Heart right ventricle (tissue), 16 donors: ENCODE data around the gene FBXL13. TPM values are rescaled to one million over a fixed set of nuclear protein-coding genes. Genes with fewer than 3 reads are reported as not detected.

Source experiments
- ATAC-seq, 8 donors: fragments of 200-7000 bp; cut with Tn5 transposase; one replicate each; pipeline ENCODE4 v1.9.1; 2020; ENCODE audit warnings: mild to moderate bottlenecking in 8 of 8, moderate library complexity in 8 of 8, moderate number of reproducible peaks in 1 of 8
- DNase-seq, 2 donors: peaks; one replicate each; pipeline ENCODE4 v3.0.0-alpha.2; 2020
- H3K27ac ChIP-seq, 10 donors: fragments of 200-600 bp; sonication (generic) in 2 of 10; one replicate each; pipeline versions ENCODE4 v1.5.0 to v1.8.0; 2020 to 2022; ENCODE audit warnings: mild to moderate bottlenecking in 3 of 10
- H3K27me3 ChIP-seq, 7 donors: fragments of 200-600 bp; one replicate each; pipeline ENCODE4 v1.8.0; 2021 to 2022; ENCODE audit warnings: mild to moderate bottlenecking in 2 of 7
- H3K36me3 ChIP-seq, 9 donors: fragments of 200-600 bp; sonication (generic) in 1 of 9; one replicate each; pipeline versions ENCODE4 v1.5.0 to v1.8.0; 2020 to 2022; ENCODE audit warnings: mild to moderate bottlenecking in 2 of 9
- H3K4me1 ChIP-seq, 9 donors: fragments of 200-600 bp; sonication (generic) in 1 of 9; one replicate each; pipeline versions ENCODE4 v1.5.0 to v1.8.0; 2020 to 2022; ENCODE audit warnings: mild to moderate bottlenecking in 4 of 9
- H3K4me3 ChIP-seq, 10 donors: fragments of 200-600 bp; sonication (generic) in 2 of 10; one replicate each; pipeline versions ENCODE4 v1.5.0 to v1.8.0; 2020 to 2022; ENCODE audit warnings: mild to moderate bottlenecking in 7 of 10, moderate library complexity in 2 of 10
- H3K9me3 ChIP-seq, 11 donors: fragments of 200-600 bp in 10 of 11; sonication (generic) in 2 of 11; one replicate each; pipeline versions ENCODE4 v1.5.0 to v1.8.0; 2013 to 2022; ENCODE audit warnings: mild to moderate bottlenecking in 2 of 11, control low read depth in 1 of 11, moderate library complexity in 1 of 11
- WGBS, 2 donors: extraction: QIAGEN DNeasy Blood & Tissue Kit; methylation state at CpG; one replicate each; pipeline ENCODE4 v1.1.7; 2013; ENCODE audit warnings: inconsistent platforms in 1 of 2; 5-methylcytosine and 5-hydroxymethylcytosine counted together
- intact Hi-C, 10 donors: fragments of 100-400 bp; cut with DNase I; formaldehyde crosslinking; loops; one replicate each; pipeline versions ENCODE4 v1.11.1 to v1.14.2; 2022
- polyA plus RNA-seq, 2 donors: library from polyadenylated mRNA; stranded (reverse); fragments of 200-250 nt; gene quantifications; one replicate each; pipeline ENCODE4 v1.2.3, GENCODE V29; 2013
- total RNA-seq, 10 donors: library from RNA; stranded (reverse); fragmentation: NEBNext Ultra II Directional in 3 of 10; extraction: Animal tissue kit (Norgen Biotek cat#: 25700) in 3 of 10; gene quantifications; one replicate each; pipeline versions ENCODE4 v1.2.1 to v1.2.4, GENCODE V29; 2021 to 2023
- TF ChIP-seq, protein P1 (sequence below), 9 donors: fragments of 200-600 bp; sonication (generic) in 2 of 9; IDR thresholded peaks; one replicate each; pipeline versions ENCODE4 v1.5.0 to v1.8.0; 2021 to 2022; ENCODE audit warnings: antibody characterized with exemption in 9 of 9, mild to moderate bottlenecking in 5 of 9, moderate library complexity in 1 of 9
- donor health status: Arrhythmogenic right ventricular cardiomyopathy.
- donor health status: ischemic (EF 13 %, LVEDD 7.1; RV severe dilation, severe dysfunction).
- donor health status: healthy with polysubstance abuse.
- donor health status: DM: no; HTN: yes; CAD: no.
- donor health status: DM: no; HTN: no; CAD: no.
- donor health status: ischemic (EF 25% LVEDD 6.9; RV normal size, moderate dysfunction).
- donor health status: ischemic (EF 25% LVEDD 5.7; RV mildly dilated, moderate dysfunction).
- donor health status: healthy.
- donor health status: DM: yes; HTN: yes; CAD: no.
- donor health status: Ischemic cardiomyopathy.
- donor health status: ischemic (EF 35%, LVEDD 5.7; RV mildly dilated, moderate dysfunction).
- donor health status: nonischemic (EF 11% LVEDD 7.7; RV severe dilation, severe dysfunction).
- donor health status: DM: yes; HTN: yes; CAD: no.
- donor health status: PGD.
- donor health status: ischemic (EF 29% LVEDD 5.4; RV normal size, mild dysfunction).
- donor health status: nonischemic (EF 23%, LVEDD 6.1; RV moderate dilation, normal function).

The FBXL13 gene
- total and polyA plus RNA-seq, 12 donors, result 0.12 to 0.87 (median 0.45) TPM; not detected in 1

GRCh38 chr7:102833343-102833742, 241.3 kb downstream of the FBXL13 start:
- 84 to 97% methylated on average over 5 of the region's 5 CpGs for WGBS, 2 donors
- intact Hi-C loops, result no loop called here
- H3K27me3 ChIP-seq, result no peaks in the 10 kb centered on the region
- peaks cover 0 to 30% (median 5%) of the 10 kb centered on the region in 9 donors for H3K4me1 ChIP-seq
- H3K27ac ChIP-seq, result no peak overlapping the region
- no peak for ATAC-seq
- no peak for DNase-seq
- H3K36me3 ChIP-seq, result peaks cover 0 to 19% (median 0%) of the 10 kb centered on the region in 9 donors
- no peak overlapping the region for H3K4me3 ChIP-seq
- TF ChIP-seq, protein P1, sequence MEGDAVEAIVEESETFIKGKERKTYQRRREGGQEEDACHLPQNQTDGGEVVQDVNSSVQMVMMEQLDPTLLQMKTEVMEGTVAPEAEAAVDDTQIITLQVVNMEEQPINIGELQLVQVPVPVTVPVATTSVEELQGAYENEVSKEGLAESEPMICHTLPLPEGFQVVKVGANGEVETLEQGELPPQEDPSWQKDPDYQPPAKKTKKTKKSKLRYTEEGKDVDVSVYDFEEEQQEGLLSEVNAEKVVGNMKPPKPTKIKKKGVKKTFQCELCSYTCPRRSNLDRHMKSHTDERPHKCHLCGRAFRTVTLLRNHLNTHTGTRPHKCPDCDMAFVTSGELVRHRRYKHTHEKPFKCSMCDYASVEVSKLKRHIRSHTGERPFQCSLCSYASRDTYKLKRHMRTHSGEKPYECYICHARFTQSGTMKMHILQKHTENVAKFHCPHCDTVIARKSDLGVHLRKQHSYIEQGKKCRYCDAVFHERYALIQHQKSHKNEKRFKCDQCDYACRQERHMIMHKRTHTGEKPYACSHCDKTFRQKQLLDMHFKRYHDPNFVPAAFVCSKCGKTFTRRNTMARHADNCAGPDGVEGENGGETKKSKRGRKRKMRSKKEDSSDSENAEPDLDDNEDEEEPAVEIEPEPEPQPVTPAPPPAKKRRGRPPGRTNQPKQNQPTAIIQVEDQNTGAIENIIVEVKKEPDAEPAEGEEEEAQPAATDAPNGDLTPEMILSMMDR (IDR thresholded peaks at IDR 0.05), result no peak
- H3K9me3 ChIP-seq, result no peaks in the 10 kb centered on the region

GRCh38 chr7:102832674-102833073, 241.9 kb downstream of the FBXL13 start:
- H3K36me3 ChIP-seq, result peaks cover 0 to 19% (median 0%) of the 10 kb centered on the region in 9 donors
- DNase-seq (no peak), ATAC-seq (no peak)
- H3K27me3 ChIP-seq, result no peaks in the 10 kb centered on the region
- H3K27ac ChIP-seq, result peak overlapping the region in 1 of 10 donors; percentile 7
- intact Hi-C loops, result no loop called here
- TF ChIP-seq, protein P1 (IDR thresholded peaks at IDR 0.05), result no peak
- WGBS, 2 donors, result 69% methylated on average over 1 of the region's 1 CpG
- H3K9me3 ChIP-seq, result no peaks in the 10 kb centered on the region
- H3K4me3 ChIP-seq, result no peak overlapping the region
- peaks cover 0 to 32% (median 5%) of the 10 kb centered on the region in 9 donors for H3K4me1 ChIP-seq

- DNase-seq (no peak), ATAC-seq (no peak)
- H3K9me3 ChIP-seq, result peaks cover 0 to 5% (median 0%) of the 10 kb centered on the region in 11 donors
- WGBS, 2 donors, result 87 to 94% methylated on average over 2 of the region's 2 CpGs
- H3K27me3 ChIP-seq, result no peaks in the 10 kb centered on the region
- H3K27ac ChIP-seq, result no peak overlapping the region
- H3K4me3 ChIP-seq, result no peak overlapping the region
- peaks cover 0 to 20% (median 0%) of the 10 kb centered on the region in 9 donors for H3K4me1 ChIP-seq
- intact Hi-C loops, result no loop called here
- H3K36me3 ChIP-seq, result peaks cover 0 to 26% (median 0%) of the 10 kb centered on the region in 9 donors
- TF ChIP-seq, protein P1 (IDR thresholded peaks at IDR 0.05), result no peak
Observed at GRCh38 chr7:102830197-102830596, 244.4 kb downstream of the FBXL13 start.

GRCh38 chr7:102829075-102829474, 245.5 kb downstream of the FBXL13 start:
- H3K4me1 ChIP-seq, result peaks cover 0 to 20% (median 0%) of the 10 kb centered on the region in 9 donors
- intact Hi-C loops, result no loop called here
- no peak for ATAC-seq
- no peaks in the 10 kb centered on the region for H3K27me3 ChIP-seq
- no peak overlapping the region for H3K4me3 ChIP-seq
- H3K36me3 ChIP-seq, result peaks cover 0 to 26% (median 0%) of the 10 kb centered on the region in 9 donors
- H3K9me3 ChIP-seq, result peaks cover 0 to 5% (median 0%) of the 10 kb centered on the region in 11 donors
- no peak for DNase-seq
- TF ChIP-seq, protein P1 (IDR thresholded peaks at IDR 0.05), result no peak
- 83 to 89% methylated on average over 3 of the region's 3 CpGs for WGBS, 2 donors
- H3K27ac ChIP-seq, result no peak overlapping the region
